HG02571 (cell line): ENCODE data around the gene SPOUT1.

Experiments
- ATAC-seq: cut with Tn5 transposase; IDR thresholded peaks from one replicate; pipeline ENCODE4 v1.9.1; 2021; ENCODE audit warnings: mild to moderate bottlenecking, moderate library complexity; ENCODE audit not compliant: unreplicated experiment

Gene SPOUT1

GRCh38 chr9:128773049-128773448 lies 56.5 kb downstream of the SPOUT1 start:
- no peak for ATAC-seq

GRCh38 chr9:128771745-128772519 lies 57.7 kb downstream of the SPOUT1 start, which contains the start of gene ZER1:
ZER1 (minus strand) TSS chr9:128771927; CDS start chr9:128755565, 16,362 bp downstream.
- peak; percentile 86 for ATAC-seq

GRCh38 chr9:128771094-128771721 lies 58.4 kb downstream of the SPOUT1 start:
- peak; percentile 14 for ATAC-seq

DNA sequence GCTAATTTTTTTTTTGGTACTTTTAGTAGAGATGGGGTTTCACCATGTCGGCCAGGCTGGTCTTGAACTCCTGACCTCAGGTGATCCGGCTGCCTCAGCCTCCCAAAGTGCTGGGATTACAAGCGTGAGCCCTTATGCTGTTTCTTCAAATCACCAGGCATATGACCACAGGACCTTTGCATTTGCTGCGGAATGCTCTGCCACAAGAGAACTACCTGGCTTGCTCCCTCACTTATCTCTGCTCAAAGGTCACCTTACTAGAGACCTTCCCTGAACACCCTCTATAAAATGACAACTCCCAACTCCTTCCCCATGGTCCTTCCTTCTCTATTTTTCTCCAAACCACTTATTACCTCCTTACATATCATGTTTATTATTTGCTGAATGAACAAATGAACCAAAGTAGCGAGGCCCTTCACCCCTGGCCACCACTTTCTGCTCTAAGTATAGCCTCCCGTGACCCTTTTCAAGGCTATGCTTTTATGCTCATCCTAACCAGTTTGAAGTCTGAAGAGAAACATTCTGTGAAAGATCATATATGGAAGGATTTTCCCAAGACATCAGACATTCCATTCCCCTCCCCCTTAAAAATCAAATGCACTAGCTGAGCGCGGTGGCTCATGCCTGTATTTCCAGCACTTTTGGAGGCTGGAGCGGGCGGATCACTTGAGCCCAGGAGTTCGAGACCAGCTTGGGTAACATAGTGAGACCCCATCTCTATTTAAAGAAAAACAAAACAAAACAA lies 59.1 kb downstream of the SPOUT1 start:
- ATAC-seq: no peak
